HepG2 (cell line): Measurements from ENCODE around the gene IQSEC1. TPM values are rescaled to one million over a fixed set of nuclear protein-coding genes. Genes with fewer than 3 reads are reported as not detected.
A peak's percentile ranks its signal among the peaks of the same experiment; 100 is the strongest.

Experiments
- ATF6 ChIP-seq: sonication (generic); formaldehyde crosslinking; conservative IDR thresholded peaks from 2 replicates; pipeline ENCODE4 v1.4.0; 2020; ENCODE audit warnings: missing genetic modification reagents
- CAMTA2 ChIP-seq: sonication (generic); formaldehyde crosslinking; IDR thresholded peaks from 2 replicates; pipeline ENCODE4 v1.4.0; 2020; ENCODE audit warnings: mild to moderate bottlenecking, missing genetic modification reagents, borderline replicate concordance
- HOXA7 ChIP-seq: sonication (generic); formaldehyde crosslinking; IDR thresholded peaks from 2 replicates; pipeline ENCODE4 v1.8.1; 2022; ENCODE audit warnings: mild to moderate bottlenecking, missing genetic modification reagents, moderate library complexity
- KLF16 ChIP-seq, 2 experiments: sonication (generic) in 1 of 2; formaldehyde crosslinking in 1 of 2; IDR thresholded peaks; 2 replicates each; pipeline versions ENCODE4 v1.6.1 to v1.8.0; 2016 to 2023; ENCODE audit warnings: missing genetic modification reagents in 2 of 2, missing compliant biosample characterization in 1 of 2
- MAFK ChIP-seq, 2 experiments: IDR thresholded peaks in 1 of 2; conservative IDR thresholded peaks in 1 of 2; 2 replicates each; pipeline ENCODE4 v1.6.1; 2011; ENCODE audit warnings: improper control_type of control experiment in 2 of 2, low read length in 2 of 2
- MNT ChIP-seq: fragments of 450-650 bp; IDR thresholded peaks from 2 replicates; pipeline ENCODE4 v1.6.1; 2016
- MYPOP ChIP-seq: sonication (generic); formaldehyde crosslinking; IDR thresholded peaks from 2 replicates; pipeline ENCODE4 v1.8.1; 2023; ENCODE audit warnings: mild to moderate bottlenecking, moderate library complexity, missing genetic modification reagents
- NFYC ChIP-seq: IDR thresholded peaks from 2 replicates; pipeline ENCODE4 v1.6.1; 2016; ENCODE audit warnings: missing genetic modification reagents, missing compliant biosample characterization
- PBX3 ChIP-seq: sonication (generic); formaldehyde crosslinking; IDR thresholded peaks from 2 replicates; pipeline ENCODE4 v1.8.1; 2023; ENCODE audit warnings: missing genetic modification reagents, inconsistent platforms, borderline replicate concordance
- PCBP1 ChIP-seq: fragments of 200-400 bp; formaldehyde crosslinking; IDR thresholded peaks from 2 replicates; pipeline ENCODE4 v1.6.1; 2017; ENCODE audit warnings: mild to moderate bottlenecking, low read depth, low read length, borderline replicate concordance
- U2AF2 ChIP-seq: fragments of 200-400 bp; formaldehyde crosslinking; IDR thresholded peaks from 2 replicates; pipeline ENCODE4 v1.6.1; 2017; ENCODE audit warnings: low read depth, mild to moderate bottlenecking, low read length
- ZBTB26 ChIP-seq: IDR thresholded peaks from 2 replicates; pipeline ENCODE4 v1.6.1; 2016; ENCODE audit warnings: missing compliant biosample characterization, missing genetic modification reagents, borderline replicate concordance
- ZNF792 ChIP-seq: IDR thresholded peaks from 2 replicates; pipeline ENCODE4 v1.6.1; 2016
- polyA plus RNA-seq, 8 experiments: library from polyadenylated mRNA; depleted of rRNA in 3 of 8; stranded (reverse) in 7 of 8; unstranded in 1 of 8; fragments of >200 nt; fragmentation: Illumina TruSeq in 4 of 8; extraction: Trizol in 4 of 8; gene quantifications; 2 replicates each; pipeline versions ENCODE4 v1.2.1 to v1.2.3, GENCODE V29; 2011 to 2016; ENCODE audit warnings: low read depth in 4 of 8, missing spikeins in 1 of 8, mixed read lengths in 1 of 8; ENCODE audit not compliant: insufficient read depth in 1 of 8
- total RNA-seq, 5 experiments: library from RNA; depleted of rRNA; stranded (reverse); fragments of >200 nt; fragmentation: Illumina TruSeq; extraction: Trizol; gene quantifications; 2 replicates each; pipeline ENCODE4 v1.2.3, GENCODE V29; 2016; ENCODE audit warnings: low read depth in 1 of 5
- TF ChIP-seq, protein P1 (sequence below): sonication (generic); formaldehyde crosslinking; IDR thresholded peaks from 2 replicates; pipeline ENCODE4 v1.9.0; 2022; ENCODE audit warnings: low read depth, missing genetic modification reagents
- TF ChIP-seq, protein P2 (sequence below): sonication (generic); formaldehyde crosslinking; IDR thresholded peaks from 2 replicates; pipeline ENCODE4 v1.4.0; 2020; ENCODE audit warnings: missing genetic modification reagents, borderline replicate concordance

The IQSEC1 gene
- total and polyA plus RNA-seq, 2 of the 13 experiments (the other 11 are each of a cell fraction or from before 2014, with no cell fraction given) = 17.4 to 20.2 TPM

DNA sequence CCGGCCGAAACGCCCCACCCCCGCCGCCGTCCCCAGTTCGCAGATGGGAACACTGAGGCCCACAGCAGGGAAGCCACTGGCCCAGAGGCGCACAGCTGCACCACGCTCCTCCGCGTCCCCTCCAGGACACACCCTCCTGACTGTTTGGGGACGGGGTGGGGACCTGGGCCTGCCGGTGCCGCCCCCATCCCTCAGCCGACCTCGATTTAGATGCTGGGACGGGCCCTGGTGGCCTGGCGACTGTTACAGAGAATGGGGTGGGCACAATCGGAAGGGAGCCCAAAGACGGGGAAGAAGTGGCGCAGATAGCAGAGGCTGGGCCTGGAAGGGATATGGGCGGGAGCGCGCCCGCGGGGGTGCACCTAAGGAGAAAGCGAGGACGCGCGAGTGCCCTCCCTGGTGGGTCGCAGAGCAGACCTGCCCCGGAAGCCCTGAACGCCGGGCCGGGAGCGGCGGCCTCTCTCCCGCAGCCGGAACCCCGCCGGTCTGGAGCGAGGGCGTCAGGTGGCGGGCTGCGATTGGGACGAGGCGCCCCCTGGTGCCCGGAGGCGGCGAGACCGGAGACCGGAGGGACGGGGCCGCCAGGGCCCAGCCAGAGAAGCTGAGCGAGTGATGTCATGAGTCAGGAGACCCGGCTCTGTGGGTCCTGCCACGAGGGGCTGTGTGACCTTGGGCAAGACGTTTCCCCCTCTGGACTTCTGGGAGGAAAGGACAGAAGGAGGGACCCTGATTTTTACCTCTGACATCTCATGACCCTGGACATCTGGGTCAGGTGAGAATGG, 78.4 kb downstream of the IQSEC1 start (continued):
- TF ChIP-seq, protein P1, sequence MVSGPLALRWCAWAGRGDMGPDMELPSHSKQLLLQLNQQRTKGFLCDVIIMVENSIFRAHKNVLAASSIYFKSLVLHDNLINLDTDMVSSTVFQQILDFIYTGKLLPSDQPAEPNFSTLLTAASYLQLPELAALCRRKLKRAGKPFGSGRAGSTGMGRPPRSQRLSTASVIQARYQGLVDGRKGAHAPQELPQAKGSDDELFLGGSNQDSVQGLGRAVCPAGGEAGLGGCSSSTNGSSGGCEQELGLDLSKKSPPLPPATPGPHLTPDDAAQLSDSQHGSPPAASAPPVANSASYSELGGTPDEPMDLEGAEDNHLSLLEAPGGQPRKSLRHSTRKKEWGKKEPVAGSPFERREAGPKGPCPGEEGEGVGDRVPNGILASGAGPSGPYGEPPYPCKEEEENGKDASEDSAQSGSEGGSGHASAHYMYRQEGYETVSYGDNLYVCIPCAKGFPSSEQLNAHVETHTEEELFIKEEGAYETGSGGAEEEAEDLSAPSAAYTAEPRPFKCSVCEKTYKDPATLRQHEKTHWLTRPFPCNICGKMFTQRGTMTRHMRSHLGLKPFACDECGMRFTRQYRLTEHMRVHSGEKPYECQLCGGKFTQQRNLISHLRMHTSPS (CRISPR knock-in tag) = no peak; the same call in 1 of the 2 replicates
- TF ChIP-seq ZNF792 (CRISPR knock-in tag) (peak; percentile 81; the same call in 1 of the 2 replicates), MYPOP (CRISPR knock-in tag) (peak; percentile 50; the same call in 1 of the 2 replicates), HOXA7 (no peak), NFYC (CRISPR knock-in tag) (no peak), CAMTA2 (CRISPR knock-in tag) (no peak), MNT (no peak), PCBP1 (0 out of 2 replicates have a peak, but pooled peaks have one; percentile 60), ATF6 (CRISPR knock-in tag) (no peak), U2AF2 (no peak), KLF16 (CRISPR knock-in tag; IDR thresholded peaks at IDR 0.05) (peak in 1 of 2 experiments; percentile 68; a peak in 1 of 4 replicates), PBX3 (CRISPR knock-in tag) (no peak), MAFK (conservative IDR thresholded peaks at IDR 0.05 in 1 of 2, IDR thresholded peaks at IDR 0.05 in 1 of 2; ENCODE audit: low read length in 2 of 2) (no peak), ZBTB26 (CRISPR knock-in tag) (0 out of 2 replicates have a peak, but pooled peaks have one; percentile 57)
- TF ChIP-seq, protein P2, sequence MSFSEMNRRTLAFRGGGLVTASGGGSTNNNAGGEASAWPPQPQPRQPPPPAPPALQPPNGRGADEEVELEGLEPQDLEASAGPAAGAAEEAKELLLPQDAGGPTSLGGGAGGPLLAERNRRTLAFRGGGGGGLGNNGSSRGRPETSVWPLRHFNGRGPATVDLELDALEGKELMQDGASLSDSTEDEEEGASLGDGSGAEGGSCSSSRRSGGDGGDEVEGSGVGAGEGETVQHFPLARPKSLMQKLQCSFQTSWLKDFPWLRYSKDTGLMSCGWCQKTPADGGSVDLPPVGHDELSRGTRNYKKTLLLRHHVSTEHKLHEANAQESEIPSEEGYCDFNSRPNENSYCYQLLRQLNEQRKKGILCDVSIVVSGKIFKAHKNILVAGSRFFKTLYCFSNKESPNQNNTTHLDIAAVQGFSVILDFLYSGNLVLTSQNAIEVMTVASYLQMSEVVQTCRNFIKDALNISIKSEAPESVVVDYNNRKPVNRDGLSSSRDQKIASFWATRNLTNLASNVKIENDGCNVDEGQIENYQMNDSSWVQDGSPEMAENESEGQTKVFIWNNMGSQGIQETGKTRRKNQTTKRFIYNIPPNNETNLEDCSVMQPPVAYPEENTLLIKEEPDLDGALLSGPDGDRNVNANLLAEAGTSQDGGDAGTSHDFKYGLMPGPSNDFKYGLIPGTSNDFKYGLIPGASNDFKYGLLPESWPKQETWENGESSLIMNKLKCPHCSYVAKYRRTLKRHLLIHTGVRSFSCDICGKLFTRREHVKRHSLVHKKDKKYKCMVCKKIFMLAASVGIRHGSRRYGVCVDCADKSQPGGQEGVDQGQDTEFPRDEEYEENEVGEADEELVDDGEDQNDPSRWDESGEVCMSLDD (CRISPR knock-in tag) = no peak
